ENCODE data around the gene CPE.

DNA sequence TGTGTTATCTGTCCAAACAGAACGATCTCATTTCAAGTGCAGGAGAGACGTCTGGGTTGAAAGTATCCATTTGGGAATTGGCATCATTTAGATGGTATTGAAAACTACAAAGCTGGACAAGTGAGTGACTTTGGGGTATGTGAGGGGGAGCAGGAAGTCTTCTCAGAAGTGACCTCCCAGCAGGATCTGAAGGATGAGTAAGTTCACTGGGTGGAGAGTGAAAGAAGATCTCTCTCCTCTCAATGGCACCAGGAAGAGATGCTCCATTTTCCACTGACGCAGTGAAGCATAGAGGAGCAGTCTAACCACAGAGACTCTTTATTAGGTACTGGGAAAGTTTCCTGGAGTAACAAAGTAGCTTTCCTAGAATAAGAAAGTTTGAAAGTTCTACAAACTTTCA lies 161.0 kb downstream of the CPE start:
- TF ChIP-seq, protein P1, sequence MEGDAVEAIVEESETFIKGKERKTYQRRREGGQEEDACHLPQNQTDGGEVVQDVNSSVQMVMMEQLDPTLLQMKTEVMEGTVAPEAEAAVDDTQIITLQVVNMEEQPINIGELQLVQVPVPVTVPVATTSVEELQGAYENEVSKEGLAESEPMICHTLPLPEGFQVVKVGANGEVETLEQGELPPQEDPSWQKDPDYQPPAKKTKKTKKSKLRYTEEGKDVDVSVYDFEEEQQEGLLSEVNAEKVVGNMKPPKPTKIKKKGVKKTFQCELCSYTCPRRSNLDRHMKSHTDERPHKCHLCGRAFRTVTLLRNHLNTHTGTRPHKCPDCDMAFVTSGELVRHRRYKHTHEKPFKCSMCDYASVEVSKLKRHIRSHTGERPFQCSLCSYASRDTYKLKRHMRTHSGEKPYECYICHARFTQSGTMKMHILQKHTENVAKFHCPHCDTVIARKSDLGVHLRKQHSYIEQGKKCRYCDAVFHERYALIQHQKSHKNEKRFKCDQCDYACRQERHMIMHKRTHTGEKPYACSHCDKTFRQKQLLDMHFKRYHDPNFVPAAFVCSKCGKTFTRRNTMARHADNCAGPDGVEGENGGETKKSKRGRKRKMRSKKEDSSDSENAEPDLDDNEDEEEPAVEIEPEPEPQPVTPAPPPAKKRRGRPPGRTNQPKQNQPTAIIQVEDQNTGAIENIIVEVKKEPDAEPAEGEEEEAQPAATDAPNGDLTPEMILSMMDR (conservative IDR thresholded peaks at IDR 0.05; ENCODE audit: low read depth, low read length), result no peak
- TF ChIP-seq RAD21 (IDR thresholded peaks at IDR 0.05; ENCODE audit: low read length), result no peak
- no peak for TF ChIP-seq CEBPB (IDR thresholded peaks at IDR 0.05; ENCODE audit: low read depth, low read length)
- no peak for TF ChIP-seq POLR2A (IDR thresholded peaks at IDR 0.05; ENCODE audit: low read depth, low read length)
- TF ChIP-seq, protein P2, sequence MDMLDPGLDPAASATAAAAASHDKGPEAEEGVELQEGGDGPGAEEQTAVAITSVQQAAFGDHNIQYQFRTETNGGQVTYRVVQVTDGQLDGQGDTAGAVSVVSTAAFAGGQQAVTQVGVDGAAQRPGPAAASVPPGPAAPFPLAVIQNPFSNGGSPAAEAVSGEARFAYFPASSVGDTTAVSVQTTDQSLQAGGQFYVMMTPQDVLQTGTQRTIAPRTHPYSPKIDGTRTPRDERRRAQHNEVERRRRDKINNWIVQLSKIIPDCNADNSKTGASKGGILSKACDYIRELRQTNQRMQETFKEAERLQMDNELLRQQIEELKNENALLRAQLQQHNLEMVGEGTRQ (IDR thresholded peaks at IDR 0.05; ENCODE audit: low read depth, low read length), result no peak
